ENCODE measurements around the gene LYRM9. TPM values are rescaled to one million over a fixed set of nuclear protein-coding genes. Genes with fewer than 3 reads are reported as not detected.

Gene LYRM9
- total and polyA plus RNA-seq, 10 donors: 6.8 to 20.0 (median 15.4) TPM

- Histone ChIP-seq H3K4me3 (no peak overlapping the region), H3K27me3 (replicated peaks in 1 of 7) (peaks cover 0 to 13% (median 0%) of the 10 kb centered on the region in 7 donors), H3K4me1 (no peaks in the 10 kb centered on the region), H3K9me3 (no peaks in the 10 kb centered on the region), H3K36me3 (no peaks in the 10 kb centered on the region), H3K27ac (no peak overlapping the region)
- 59 to 89% (median 69%) methylated on average over 3 of the region's 3 CpGs for WGBS, 5 donors
- DNase-seq: no peak
- TF ChIP-seq POLR2AphosphoS5 (IDR thresholded peaks at IDR 0.05) (no peak), POLR2A (IDR thresholded peaks at IDR 0.05) (no peak)
- TF ChIP-seq, protein P1, sequence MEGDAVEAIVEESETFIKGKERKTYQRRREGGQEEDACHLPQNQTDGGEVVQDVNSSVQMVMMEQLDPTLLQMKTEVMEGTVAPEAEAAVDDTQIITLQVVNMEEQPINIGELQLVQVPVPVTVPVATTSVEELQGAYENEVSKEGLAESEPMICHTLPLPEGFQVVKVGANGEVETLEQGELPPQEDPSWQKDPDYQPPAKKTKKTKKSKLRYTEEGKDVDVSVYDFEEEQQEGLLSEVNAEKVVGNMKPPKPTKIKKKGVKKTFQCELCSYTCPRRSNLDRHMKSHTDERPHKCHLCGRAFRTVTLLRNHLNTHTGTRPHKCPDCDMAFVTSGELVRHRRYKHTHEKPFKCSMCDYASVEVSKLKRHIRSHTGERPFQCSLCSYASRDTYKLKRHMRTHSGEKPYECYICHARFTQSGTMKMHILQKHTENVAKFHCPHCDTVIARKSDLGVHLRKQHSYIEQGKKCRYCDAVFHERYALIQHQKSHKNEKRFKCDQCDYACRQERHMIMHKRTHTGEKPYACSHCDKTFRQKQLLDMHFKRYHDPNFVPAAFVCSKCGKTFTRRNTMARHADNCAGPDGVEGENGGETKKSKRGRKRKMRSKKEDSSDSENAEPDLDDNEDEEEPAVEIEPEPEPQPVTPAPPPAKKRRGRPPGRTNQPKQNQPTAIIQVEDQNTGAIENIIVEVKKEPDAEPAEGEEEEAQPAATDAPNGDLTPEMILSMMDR (IDR thresholded peaks at IDR 0.05 in 8 of 11, conservative IDR thresholded peaks at IDR 0.05 in 3 of 11): no peak
- intact Hi-C loops (cut with DNase I; ENCODE audit: low total_unique reads): no loop called here
Observed at GRCh38 chr17:27906623-27907022, 13.5 kb upstream of the LYRM9 start.

DNA sequence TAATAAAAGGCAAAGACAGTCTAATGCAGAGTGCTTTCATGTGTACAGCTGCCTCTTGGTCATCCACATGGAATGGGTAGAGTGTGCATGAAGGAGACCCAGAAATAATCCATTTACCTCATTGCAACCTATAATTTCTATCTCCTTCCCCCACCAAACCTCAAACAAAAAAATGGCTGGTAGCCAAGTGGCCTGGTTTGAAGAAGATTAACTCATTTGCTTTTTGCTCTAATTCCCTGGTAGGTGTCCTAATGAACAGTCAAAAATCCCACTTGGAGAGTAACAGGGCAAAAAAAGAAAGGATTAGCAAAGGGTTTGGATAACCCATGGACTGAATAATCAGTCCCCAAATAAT lies 13.0 kb upstream of the LYRM9 start:
- H3K4me3 ChIP-seq: no peak overlapping the region
- DNase-seq: no peak
- no peaks in the 10 kb centered on the region for H3K9me3 ChIP-seq
- H3K4me1 ChIP-seq: no peaks in the 10 kb centered on the region
- intact Hi-C loops (cut with DNase I; ENCODE audit: low total_unique reads): no loop called here
- no peak overlapping the region for H3K27ac ChIP-seq
- TF ChIP-seq POLR2A (IDR thresholded peaks at IDR 0.05) (no peak), POLR2AphosphoS5 (IDR thresholded peaks at IDR 0.05) (no peak)
- TF ChIP-seq, protein P1 (IDR thresholded peaks at IDR 0.05 in 8 of 11, conservative IDR thresholded peaks at IDR 0.05 in 3 of 11): no peak
- no peaks in the 10 kb centered on the region for H3K36me3 ChIP-seq
- peaks cover 0 to 13% (median 0%) of the 10 kb centered on the region in 7 donors for H3K27me3 ChIP-seq (replicated peaks in 1 of 7)

DNA sequence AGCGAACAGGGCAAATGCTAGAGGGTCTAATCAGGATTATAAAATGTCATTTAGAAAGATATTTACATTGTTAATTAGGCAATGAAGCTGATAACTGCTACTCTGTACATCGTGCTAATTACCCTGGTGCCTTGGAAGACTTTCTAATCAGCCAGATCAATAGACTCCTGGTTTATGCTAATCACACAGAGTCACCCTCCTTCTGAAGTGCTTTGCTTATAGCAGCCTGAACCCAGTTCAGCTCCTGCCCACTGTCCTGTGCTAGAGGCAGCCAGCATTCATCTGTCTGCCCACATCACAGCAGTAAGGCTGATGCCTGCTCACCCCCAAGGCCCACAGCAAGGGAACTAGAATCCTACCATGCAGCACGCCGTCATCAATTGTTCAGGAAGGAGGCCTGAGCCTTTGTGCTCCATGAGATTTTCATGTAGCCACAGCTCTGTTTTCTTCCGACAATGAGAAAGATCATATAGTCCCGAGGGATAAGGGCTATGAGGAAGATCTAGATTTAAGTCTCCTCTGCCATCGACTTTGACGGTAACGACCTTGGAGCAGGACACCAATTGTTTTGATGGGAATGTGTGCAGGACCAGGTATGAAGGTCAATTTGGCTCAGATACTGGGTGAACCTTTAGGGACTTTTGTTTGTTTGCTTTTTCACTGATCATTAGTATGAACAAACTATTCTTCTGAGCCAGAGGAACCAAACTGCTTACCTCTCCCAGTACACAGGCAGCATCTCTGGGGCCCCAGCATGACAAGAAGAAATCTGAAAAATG lies 12.5 kb upstream of the LYRM9 start:
- H3K36me3 ChIP-seq: no peaks in the 10 kb centered on the region
- TF ChIP-seq POLR2AphosphoS5 (IDR thresholded peaks at IDR 0.05) (no peak), POLR2A (IDR thresholded peaks at IDR 0.05) (no peak)
- TF ChIP-seq, protein P1 (IDR thresholded peaks at IDR 0.05 in 8 of 11, conservative IDR thresholded peaks at IDR 0.05 in 3 of 11): no peak
- no peak overlapping the region for H3K4me3 ChIP-seq
- no peaks in the 10 kb centered on the region for H3K9me3 ChIP-seq
- H3K27me3 ChIP-seq (replicated peaks in 1 of 7): peaks cover 0 to 13% (median 0%) of the 10 kb centered on the region in 7 donors
- 81 to 91% (median 83%) methylated on average over 8 to 9 of the region's 9 CpGs for WGBS, 5 donors
- intact Hi-C loops (cut with DNase I; ENCODE audit: low total_unique reads): no loop called here
- no peak overlapping the region for H3K27ac ChIP-seq
- H3K4me1 ChIP-seq: no peaks in the 10 kb centered on the region
- DNase-seq: no peak

DNA sequence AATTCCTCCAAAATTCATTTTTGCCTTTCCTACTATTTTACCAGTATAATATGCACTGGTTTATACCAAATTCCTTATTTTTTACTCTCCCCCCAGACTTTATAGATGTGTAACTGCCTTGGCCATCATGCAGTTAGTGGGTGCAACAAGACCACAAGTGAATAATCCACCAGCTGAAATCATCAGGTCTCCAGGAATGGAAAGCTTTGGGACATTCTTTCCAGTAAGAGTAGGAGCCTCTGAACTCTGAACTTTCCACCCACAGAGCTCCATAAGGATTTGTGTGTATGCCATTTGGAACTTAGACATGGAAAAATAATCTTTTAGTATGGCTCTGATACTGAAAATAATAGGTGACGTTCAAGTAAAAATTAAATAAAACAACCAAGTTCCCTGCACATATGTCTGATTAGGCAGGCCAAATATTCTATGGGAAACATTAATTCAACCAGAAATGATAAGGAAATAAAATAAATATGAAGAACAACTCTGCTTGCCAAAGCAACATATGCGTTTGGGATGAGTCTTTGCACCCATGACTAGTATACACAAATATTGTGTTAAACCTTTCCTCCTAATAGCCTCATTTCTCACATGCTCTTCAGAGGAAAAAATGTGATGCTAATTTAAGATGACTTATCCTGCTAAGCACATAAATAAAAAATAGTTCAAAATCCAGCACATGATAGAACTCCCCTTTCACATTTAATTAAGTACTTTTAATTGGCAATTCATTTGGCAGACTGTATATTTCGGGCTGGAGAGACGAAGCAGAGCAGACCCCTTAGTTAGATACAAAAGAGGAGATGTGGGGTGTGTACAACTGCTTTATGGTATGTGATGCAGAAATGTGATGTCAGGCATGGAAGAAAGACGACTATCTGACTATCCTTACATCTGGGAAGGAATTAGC lies 11.6 kb upstream of the LYRM9 start:
- no peaks in the 10 kb centered on the region for H3K9me3 ChIP-seq
- no peaks in the 10 kb centered on the region for H3K4me1 ChIP-seq
- intact Hi-C loops (cut with DNase I; ENCODE audit: low total_unique reads): no loop called here
- TF ChIP-seq, protein P1 (IDR thresholded peaks at IDR 0.05 in 8 of 11, conservative IDR thresholded peaks at IDR 0.05 in 3 of 11): no peak
- TF ChIP-seq POLR2A (IDR thresholded peaks at IDR 0.05): no peak
- no peak for TF ChIP-seq POLR2AphosphoS5 (IDR thresholded peaks at IDR 0.05)
- H3K27ac ChIP-seq: no peak overlapping the region
- WGBS, 5 donors: 86 to 93% (median 88%) methylated on average over 5 of the region's 5 CpGs
- H3K27me3 ChIP-seq (replicated peaks in 1 of 7): peaks cover 0 to 13% (median 0%) of the 10 kb centered on the region in 7 donors
- no peak overlapping the region for H3K4me3 ChIP-seq
- no peak for DNase-seq
- H3K36me3 ChIP-seq: no peaks in the 10 kb centered on the region
